ENCODE results near the gene DNAJC5G. TPM values are rescaled to one million over a fixed set of nuclear protein-coding genes. Genes with fewer than 3 reads are reported as not detected.

Gene DNAJC5G
- total and polyA plus RNA-seq, 2 of the 13 experiments (the other 11 are each of a cell fraction or from before 2014, with no cell fraction given) = 0.05 TPM; not detected in 1

DNA sequence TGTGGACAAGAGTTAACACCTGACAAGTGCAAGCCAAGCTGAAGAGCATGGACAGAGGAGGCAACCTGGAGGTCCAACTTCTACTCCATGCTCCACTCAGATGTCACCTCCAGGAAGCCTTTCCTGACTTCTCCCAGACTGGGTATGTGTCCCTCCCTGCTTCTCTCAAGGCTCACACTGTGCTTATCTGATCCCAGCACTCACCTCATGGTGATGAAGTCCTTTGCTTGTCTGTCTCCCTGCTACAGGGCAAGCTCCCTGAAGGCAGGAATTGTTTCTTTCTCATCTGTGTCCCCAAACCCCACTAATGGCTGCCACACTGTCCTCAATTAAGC, 9.7 kb upstream of the DNAJC5G start:
- no peak for DNase-seq (ENCODE audit: low spot score)
- ChIA-PET CTCF (ENCODE audit: low intra/inter-chr PET ratio, low total read pairs) (interaction anchor here (1.8 to 3.6 kb wide), 3 partner anchors 14 to 38 kb away, joined by 7 to 29 read pairs (median 20); no protein-coding TSS in a partner anchor), POLR2A (interaction anchor here (0.8 kb wide), 1 partner anchor 18 kb away, joined by 3 read pairs; no protein-coding TSS in a partner anchor)
- no peaks in the 10 kb centered on the region for H4K20me1 ChIP-seq (ENCODE audit: insufficient read depth, low read length)
- no peak overlapping the region for H3K4me2 ChIP-seq (ENCODE audit: low read depth, low read length)
- H3K4me1 ChIP-seq (ENCODE audit: insufficient read depth, low read length) = peaks cover 26% of the 10 kb centered on the region
- BruUV-seq (replicated peaks) = no TSS peak
- H3K27me3 ChIP-seq (ENCODE audit: control insufficient read depth in 1 of 2, insufficient read depth in 2 of 2, low read length in 2 of 2) = peaks cover 19 to 79% of the 10 kb centered on the region in 2 experiments
- TF ChIP-seq ZNF614 (CRISPR knock-in tag; IDR thresholded peaks at IDR 0.05; ENCODE audit: borderline replicate concordance) (no peak), ISX (CRISPR knock-in tag; conservative IDR thresholded peaks at IDR 0.05) (0 out of 2 replicates have a peak, but pooled peaks have one; percentile 4), ZBTB3 (CRISPR knock-in tag; IDR thresholded peaks at IDR 0.05; ENCODE audit: borderline replicate concordance, low read depth) (0 out of 2 replicates have a peak, but pooled peaks have one; percentile 14), ZSCAN20 (CRISPR knock-in tag; IDR thresholded peaks at IDR 0.05; ENCODE audit: borderline replicate concordance) (no peak), ZNF143 (CRISPR knock-in tag; IDR thresholded peaks at IDR 0.05) (0 out of 2 replicates have a peak, but pooled peaks have one; percentile 10), MIER3 (CRISPR knock-in tag; IDR thresholded peaks at IDR 0.05; ENCODE audit: borderline replicate concordance) (no peak), RARA (CRISPR knock-in tag; IDR thresholded peaks at IDR 0.05) (no peak), TSC22D2 (CRISPR knock-in tag; IDR thresholded peaks at IDR 0.05; ENCODE audit: borderline replicate concordance) (no peak), ZBTB7B (CRISPR knock-in tag; IDR thresholded peaks at IDR 0.05) (no peak), SSRP1 (CRISPR knock-in tag; IDR thresholded peaks at IDR 0.05) (no peak), ZC3H13 (CRISPR knock-in tag; IDR thresholded peaks at IDR 0.05) (no peak), ZNF619 (CRISPR knock-in tag; IDR thresholded peaks at IDR 0.05) (no peak)
- TF ChIP-seq, protein P1, sequence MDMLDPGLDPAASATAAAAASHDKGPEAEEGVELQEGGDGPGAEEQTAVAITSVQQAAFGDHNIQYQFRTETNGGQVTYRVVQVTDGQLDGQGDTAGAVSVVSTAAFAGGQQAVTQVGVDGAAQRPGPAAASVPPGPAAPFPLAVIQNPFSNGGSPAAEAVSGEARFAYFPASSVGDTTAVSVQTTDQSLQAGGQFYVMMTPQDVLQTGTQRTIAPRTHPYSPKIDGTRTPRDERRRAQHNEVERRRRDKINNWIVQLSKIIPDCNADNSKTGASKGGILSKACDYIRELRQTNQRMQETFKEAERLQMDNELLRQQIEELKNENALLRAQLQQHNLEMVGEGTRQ (IDR thresholded peaks at IDR 0.05; ENCODE audit: low read depth, low read length) = 0 out of 2 replicates have a peak, but pooled peaks have one; percentile 5
- TF ChIP-seq, protein P1 (CRISPR knock-in tag; IDR thresholded peaks at IDR 0.05; ENCODE audit: borderline replicate concordance) = no peak
- TF ChIP-seq, protein P2, sequence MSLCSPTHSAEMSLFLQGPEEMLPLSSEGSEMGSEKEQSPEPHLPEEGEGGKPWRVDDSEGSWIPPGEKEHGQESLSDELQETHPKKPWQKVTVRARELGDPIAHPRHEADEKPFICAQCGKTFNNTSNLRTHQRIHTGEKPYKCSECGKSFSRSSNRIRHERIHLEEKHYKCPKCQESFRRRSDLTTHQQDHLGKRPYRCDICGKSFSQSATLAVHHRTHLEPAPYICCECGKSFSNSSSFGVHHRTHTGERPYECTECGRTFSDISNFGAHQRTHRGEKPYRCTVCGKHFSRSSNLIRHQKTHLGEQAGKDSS (CRISPR knock-in tag; IDR thresholded peaks at IDR 0.05; ENCODE audit: borderline replicate concordance, low read depth) = peak; percentile 5; the same call in 1 of the 2 replicates
- H3K36me3 ChIP-seq (replicated peaks in 1 of 2; ENCODE audit: control insufficient read depth in 1 of 2, insufficient read depth in 2 of 2, low read length in 2 of 2) = no peaks in the 10 kb centered on the region
- H3K9ac ChIP-seq (ENCODE audit: insufficient read depth, low read depth, low read length) = no peak overlapping the region
- intact Hi-C loops (cut with micrococcal nuclease; ENCODE audit: unreplicated experiment) = loop anchor here (1.0 to 2.0 kb wide), 3 partner anchors 15 to 38 kb away; no protein-coding TSS in a partner anchor
- no peak overlapping the region for H3K4me3 ChIP-seq (replicated peaks in 1 of 3; ENCODE audit: insufficient read depth in 1 of 3, low read depth in 2 of 3, low read length in 3 of 3)
- no peaks in the 10 kb centered on the region for H3K79me2 ChIP-seq (ENCODE audit: insufficient read depth, low read length)
- H3K27ac ChIP-seq (ENCODE audit: extremely low read length, insufficient read depth, low read length) = no peak overlapping the region
- no peaks in the 10 kb centered on the region for H3K9me3 ChIP-seq (ENCODE audit: low read length)
- no peak for FAIRE-seq
- in situ Hi-C loops (cut with HindIII; ENCODE audit: extremely low pct_ligation_motif_present, low pct_unique_long_range_greater_than_20kb) = no loop called here
- no peak overlapping the region for H2AFZ ChIP-seq (ENCODE audit: low read length)
- no peak for ATAC-seq
